Neural crest cell (in vitro differentiated cells): ENCODE measurements around the gene SUFU. TPM values are rescaled to one million over a fixed set of nuclear protein-coding genes. Genes with fewer than 3 reads are reported as not detected.

Experiments
- DNase-seq: peaks from one replicate; pipeline ENCODE4 v3.0.0; 2021; ENCODE audit warnings: low read depth, mixed read lengths, low spot score
- H3K27ac Mint-ChIP-seq: one replicate; pipeline ENCODE4 v1.8.0; 2021; ENCODE audit warnings: mild to moderate bottlenecking, mixed read lengths; ENCODE audit not compliant: unreplicated experiment
- H3K27me3 Mint-ChIP-seq: 2 replicates; pipeline ENCODE4 v1.8.0; 2021; ENCODE audit warnings: low read depth, mild to moderate bottlenecking, mixed read lengths
- H3K36me3 Mint-ChIP-seq: 2 replicates; pipeline ENCODE4 v1.8.0; 2021; ENCODE audit warnings: low read depth, mild to moderate bottlenecking, mixed read lengths
- H3K4me1 Mint-ChIP-seq: 2 replicates; pipeline ENCODE4 v1.8.0; 2021; ENCODE audit warnings: mixed read lengths
- H3K4me3 Mint-ChIP-seq: one replicate; pipeline ENCODE4 v1.8.0; 2021; ENCODE audit warnings: mild to moderate bottlenecking, mixed read lengths
- H3K9me3 Mint-ChIP-seq: 2 replicates; pipeline ENCODE4 v1.8.0; 2021; ENCODE audit warnings: mixed read lengths
- CTCF ChIP-seq: fragments of 200-600 bp; sonication (generic); conservative IDR thresholded peaks from 2 replicates; pipeline ENCODE4 v1.5.0; 2021; ENCODE audit warnings: antibody characterized with exemption, mild to moderate bottlenecking
- total RNA-seq: library from RNA; stranded (reverse); gene quantifications from 2 replicates; pipeline ENCODE4 v1.2.1, GENCODE V29; 2021

The SUFU gene
- total RNA-seq, 1 donor from 2014 or later, result 27.1 TPM

DNA sequence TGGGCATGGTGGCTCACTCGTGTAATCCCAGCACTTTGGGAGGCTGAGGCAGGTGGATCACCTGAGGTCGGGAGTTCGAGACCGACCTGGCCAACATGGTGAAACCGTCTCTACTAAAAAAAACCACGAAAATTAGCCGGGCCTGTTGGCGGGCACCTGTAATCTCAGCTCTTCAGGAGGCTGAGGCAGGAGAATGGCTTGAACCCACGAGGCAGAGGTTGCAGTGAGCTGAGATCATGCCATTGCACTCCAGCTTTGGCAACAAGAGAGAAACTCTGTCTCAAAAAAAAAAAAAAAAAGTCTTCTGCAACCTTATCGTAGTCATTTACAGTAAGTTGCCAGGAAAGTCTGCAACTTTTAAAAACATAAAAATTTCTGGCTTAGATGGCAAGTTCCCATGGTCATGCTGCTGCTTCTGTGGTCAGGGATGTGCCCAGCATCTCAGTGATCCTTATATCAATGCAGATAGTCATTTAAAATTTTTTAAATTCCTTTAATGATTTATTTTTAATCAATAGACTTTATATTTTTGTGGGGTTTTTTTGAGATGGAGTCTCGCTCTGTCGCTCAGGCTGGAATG is 15.6 kb downstream of the SUFU start:
- Mint-ChIP-seq H3K4me1 (peaks cover 7% of the 10 kb centered on the region), H3K27ac (no peak overlapping the region), H3K9me3 (no peaks in the 10 kb centered on the region), H3K4me3 (no peak overlapping the region), H3K27me3 (no peaks in the 10 kb centered on the region), H3K36me3 (peaks cover 13% of the 10 kb centered on the region)
- DNase-seq, result no peak
- TF ChIP-seq CTCF, result no peak

DNA sequence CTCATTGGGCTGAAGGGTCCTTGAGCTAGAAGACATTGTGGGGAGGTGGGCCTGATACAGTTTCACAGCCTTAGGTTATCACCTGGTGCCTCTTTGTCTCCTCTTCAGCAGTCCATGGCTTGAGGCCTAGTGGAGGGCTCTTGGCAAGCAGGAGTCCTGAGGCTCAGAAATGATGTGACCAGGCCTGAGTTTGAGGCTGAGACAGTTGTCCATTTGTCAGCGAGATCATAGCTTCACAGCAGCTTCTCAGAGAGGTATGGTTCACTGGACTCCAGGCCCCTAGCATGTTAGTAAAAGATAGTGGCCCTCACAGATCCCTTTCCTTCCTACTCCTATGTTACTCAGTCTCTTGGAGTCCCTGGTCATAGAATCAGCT is 19.1 kb downstream of the SUFU start:
- Mint-ChIP-seq H3K36me3 (peaks cover 11% of the 10 kb centered on the region), H3K27me3 (no peaks in the 10 kb centered on the region), H3K27ac (peak overlapping the region; percentile 72), H3K4me1 (peaks cover 7% of the 10 kb centered on the region), H3K9me3 (no peaks in the 10 kb centered on the region), H3K4me3 (no peak overlapping the region)
- no peak for TF ChIP-seq CTCF
- no peak for DNase-seq

DNA sequence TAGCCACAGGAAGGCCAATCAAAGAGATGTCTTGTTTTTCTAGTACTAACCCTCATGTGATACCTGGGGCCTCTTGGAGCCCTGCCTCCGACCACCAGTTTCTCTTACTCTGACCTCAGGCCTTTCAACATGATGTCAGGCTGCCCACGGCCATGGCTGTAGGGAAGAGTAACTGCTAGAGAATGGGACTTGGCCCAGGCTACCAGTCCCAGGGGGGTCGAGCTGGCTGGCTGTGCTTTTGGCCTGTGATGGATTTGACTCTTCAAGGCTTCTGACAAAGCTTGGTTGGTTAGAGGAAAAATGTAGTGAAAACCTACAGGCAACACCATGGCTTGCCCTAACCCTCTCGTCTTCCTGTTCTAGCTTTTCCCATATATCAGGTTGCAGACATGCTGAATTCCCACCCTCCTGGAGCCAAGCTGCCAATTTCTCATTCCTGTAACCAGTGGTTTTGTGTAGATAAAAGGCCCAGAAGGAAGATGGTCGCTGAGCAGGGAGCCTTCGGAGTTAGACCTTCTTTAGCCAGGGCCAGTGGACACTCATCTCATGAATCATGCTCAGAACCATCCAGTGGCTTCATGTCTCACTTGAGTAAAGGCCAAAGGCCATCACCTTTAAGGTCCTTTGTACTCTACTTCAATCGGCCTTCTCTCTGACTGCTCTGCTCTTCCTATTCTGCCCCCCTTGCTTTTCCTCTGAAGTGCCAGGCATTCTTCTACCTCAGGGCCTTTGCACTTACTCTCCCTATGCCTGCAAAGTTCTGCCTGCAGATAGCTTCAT is 19.7 kb downstream of the SUFU start:
- Mint-ChIP-seq H3K4me1 (peaks cover 7% of the 10 kb centered on the region), H3K27ac (no peak overlapping the region), H3K4me3 (no peak overlapping the region), H3K27me3 (no peaks in the 10 kb centered on the region), H3K9me3 (no peaks in the 10 kb centered on the region), H3K36me3 (peaks cover 11% of the 10 kb centered on the region)
- no peak for DNase-seq
- no peak for TF ChIP-seq CTCF

DNA sequence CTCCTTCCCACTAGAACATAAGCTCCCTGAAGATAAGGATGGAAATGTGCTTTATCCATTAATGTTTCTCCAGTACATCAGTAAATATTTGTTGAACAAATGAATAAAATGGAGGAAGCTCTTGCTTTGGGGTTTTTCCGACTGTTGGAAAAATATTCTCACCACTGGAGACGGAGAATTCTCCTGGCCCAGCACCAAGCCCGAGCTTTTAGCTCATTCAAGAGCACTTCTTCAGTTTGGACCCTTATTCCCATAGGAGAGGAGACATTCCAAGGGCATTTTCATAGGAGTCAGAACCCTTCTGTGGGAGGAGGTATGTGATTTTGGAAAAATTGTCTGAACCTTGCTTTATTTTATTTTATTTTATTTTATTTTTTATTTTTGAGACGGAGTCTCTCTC is 21.0 kb downstream of the SUFU start:
- DNase-seq, result no peak
- Mint-ChIP-seq H3K36me3 (peaks cover 11% of the 10 kb centered on the region), H3K4me3 (no peak overlapping the region), H3K27ac (no peak overlapping the region), H3K4me1 (peaks cover 7% of the 10 kb centered on the region), H3K27me3 (no peaks in the 10 kb centered on the region), H3K9me3 (no peaks in the 10 kb centered on the region)
- no peak for TF ChIP-seq CTCF

GRCh38 chr10:102527546-102527945 is 23.8 kb downstream of the SUFU start:
- Mint-ChIP-seq H3K4me3 (no peak overlapping the region), H3K27ac (no peak overlapping the region), H3K36me3 (peaks cover 15% of the 10 kb centered on the region), H3K4me1 (peaks cover 7% of the 10 kb centered on the region), H3K9me3 (no peaks in the 10 kb centered on the region), H3K27me3 (no peaks in the 10 kb centered on the region)
- no peak for TF ChIP-seq CTCF
- DNase-seq, result no peak
